ENCODE results near the gene SIKE1.
"Not testable (repeated sequence)": the region's sequence is repeated elsewhere in the genome, so short reads cannot be mapped to it uniquely, and the experiment has no call there.

DNA sequence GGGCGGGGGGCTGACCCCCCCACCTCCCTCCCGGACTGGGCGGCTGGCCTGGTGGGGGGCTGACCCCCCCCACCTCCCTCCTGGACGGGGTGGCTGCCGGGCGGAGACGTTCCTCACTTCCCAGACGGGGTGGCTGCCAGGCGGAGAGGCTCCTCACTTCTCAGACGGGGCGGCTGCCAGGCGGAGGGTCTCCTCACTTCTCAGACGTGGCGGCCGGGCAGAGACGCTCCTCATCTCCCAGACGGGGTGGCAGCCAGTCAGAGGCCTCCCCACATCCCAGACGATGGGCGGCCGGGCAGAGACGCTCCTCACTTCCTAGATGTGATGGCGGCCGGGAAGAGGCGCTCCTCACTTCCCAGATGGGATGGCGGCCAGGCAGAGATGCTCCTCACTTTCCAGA lies 10.1 kb upstream of the SIKE1 start:
- TF ChIP-seq, protein P1, sequence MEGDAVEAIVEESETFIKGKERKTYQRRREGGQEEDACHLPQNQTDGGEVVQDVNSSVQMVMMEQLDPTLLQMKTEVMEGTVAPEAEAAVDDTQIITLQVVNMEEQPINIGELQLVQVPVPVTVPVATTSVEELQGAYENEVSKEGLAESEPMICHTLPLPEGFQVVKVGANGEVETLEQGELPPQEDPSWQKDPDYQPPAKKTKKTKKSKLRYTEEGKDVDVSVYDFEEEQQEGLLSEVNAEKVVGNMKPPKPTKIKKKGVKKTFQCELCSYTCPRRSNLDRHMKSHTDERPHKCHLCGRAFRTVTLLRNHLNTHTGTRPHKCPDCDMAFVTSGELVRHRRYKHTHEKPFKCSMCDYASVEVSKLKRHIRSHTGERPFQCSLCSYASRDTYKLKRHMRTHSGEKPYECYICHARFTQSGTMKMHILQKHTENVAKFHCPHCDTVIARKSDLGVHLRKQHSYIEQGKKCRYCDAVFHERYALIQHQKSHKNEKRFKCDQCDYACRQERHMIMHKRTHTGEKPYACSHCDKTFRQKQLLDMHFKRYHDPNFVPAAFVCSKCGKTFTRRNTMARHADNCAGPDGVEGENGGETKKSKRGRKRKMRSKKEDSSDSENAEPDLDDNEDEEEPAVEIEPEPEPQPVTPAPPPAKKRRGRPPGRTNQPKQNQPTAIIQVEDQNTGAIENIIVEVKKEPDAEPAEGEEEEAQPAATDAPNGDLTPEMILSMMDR (IDR thresholded peaks at IDR 0.05), result not testable (repeated sequence)
- TF ChIP-seq EZH2phosphoT487, EZH2 (IDR thresholded peaks at IDR 0.05): not testable (repeated sequence)

All from neural progenitor cell (in vitro differentiated cells).